Neural crest cell (in vitro differentiated cells): ENCODE data around the gene BOD1. TPM values are rescaled to one million over a fixed set of nuclear protein-coding genes. Genes with fewer than 3 reads are reported as not detected.

Source experiments
- DNase-seq: peaks from one replicate; pipeline ENCODE4 v3.0.0; 2021; ENCODE audit warnings: low read depth, mixed read lengths, low spot score
- H3K27ac Mint-ChIP-seq: one replicate; pipeline ENCODE4 v1.8.0; 2021; ENCODE audit warnings: mild to moderate bottlenecking, mixed read lengths; ENCODE audit not compliant: unreplicated experiment
- H3K27me3 Mint-ChIP-seq: 2 replicates; pipeline ENCODE4 v1.8.0; 2021; ENCODE audit warnings: low read depth, mild to moderate bottlenecking, mixed read lengths
- H3K36me3 Mint-ChIP-seq: 2 replicates; pipeline ENCODE4 v1.8.0; 2021; ENCODE audit warnings: low read depth, mild to moderate bottlenecking, mixed read lengths
- H3K4me1 Mint-ChIP-seq: 2 replicates; pipeline ENCODE4 v1.8.0; 2021; ENCODE audit warnings: mixed read lengths
- H3K4me3 Mint-ChIP-seq: one replicate; pipeline ENCODE4 v1.8.0; 2021; ENCODE audit warnings: mild to moderate bottlenecking, mixed read lengths
- H3K9me3 Mint-ChIP-seq: 2 replicates; pipeline ENCODE4 v1.8.0; 2021; ENCODE audit warnings: mixed read lengths
- CTCF ChIP-seq: fragments of 200-600 bp; sonication (generic); conservative IDR thresholded peaks from 2 replicates; pipeline ENCODE4 v1.5.0; 2021; ENCODE audit warnings: antibody characterized with exemption, mild to moderate bottlenecking
- total RNA-seq: library from RNA; stranded (reverse); gene quantifications from 2 replicates; pipeline ENCODE4 v1.2.1, GENCODE V29; 2021

Gene BOD1
- total RNA-seq, 1 donor from 2014 or later = 126 TPM

- TF ChIP-seq CTCF = no peak
- Mint-ChIP-seq H3K4me3 (no peak overlapping the region), H3K27ac (peak overlapping the region; percentile 83), H3K27me3 (no peaks in the 10 kb centered on the region), H3K4me1 (peaks cover 5% of the 10 kb centered on the region), H3K36me3 (peaks cover 25% of the 10 kb centered on the region), H3K9me3 (no peaks in the 10 kb centered on the region)
- DNase-seq = no peak
Observed at GRCh38 chr5:173598686-173599085, 17.8 kb downstream of the BOD1 start.

DNA sequence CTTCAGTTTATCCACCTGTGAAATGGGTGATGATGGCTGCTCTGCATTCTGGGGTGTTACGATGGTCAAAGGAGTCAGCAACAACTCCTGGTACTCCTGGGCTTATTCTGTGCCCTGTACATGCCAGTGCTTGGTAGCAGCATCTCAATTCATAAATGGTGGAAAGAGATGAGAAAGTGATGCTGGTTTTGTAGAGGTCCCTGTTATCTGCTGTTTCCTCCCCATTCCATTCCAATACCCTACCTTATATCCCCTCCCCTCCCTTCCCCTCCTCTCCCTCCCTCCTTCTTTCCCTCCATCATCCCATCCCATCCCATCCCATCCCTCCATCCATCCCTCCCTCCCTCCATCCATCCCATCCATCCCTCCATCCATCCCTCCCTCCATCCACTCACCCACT is 19.1 kb downstream of the BOD1 start:
- no peak for TF ChIP-seq CTCF
- Mint-ChIP-seq H3K27me3 (no peaks in the 10 kb centered on the region), H3K4me1 (peaks cover 5% of the 10 kb centered on the region), H3K36me3 (peaks cover 34% of the 10 kb centered on the region), H3K9me3 (peaks cover 5% of the 10 kb centered on the region), H3K4me3 (no peak overlapping the region), H3K27ac (no peak overlapping the region)
- no peak for DNase-seq

GRCh38 chr5:173595841-173596240 is 20.6 kb downstream of the BOD1 start:
- H3K4me3 Mint-ChIP-seq = no peak overlapping the region
- peaks cover 40% of the 10 kb centered on the region for H3K36me3 Mint-ChIP-seq
- H3K27me3 Mint-ChIP-seq = no peaks in the 10 kb centered on the region
- no peak overlapping the region for H3K27ac Mint-ChIP-seq
- peaks cover 5% of the 10 kb centered on the region for H3K4me1 Mint-ChIP-seq
- no peak for TF ChIP-seq CTCF
- no peak for DNase-seq
- peaks cover 10% of the 10 kb centered on the region for H3K9me3 Mint-ChIP-seq

- no peak for TF ChIP-seq CTCF
- no peak for DNase-seq
- Mint-ChIP-seq H3K27ac (no peak overlapping the region), H3K4me1 (peaks cover 4% of the 10 kb centered on the region), H3K9me3 (peaks cover 18% of the 10 kb centered on the region), H3K4me3 (no peak overlapping the region), H3K36me3 (peaks cover 43% of the 10 kb centered on the region), H3K27me3 (no peaks in the 10 kb centered on the region)
Observed at GRCh38 chr5:173594061-173594460, 22.4 kb downstream of the BOD1 start.

DNA sequence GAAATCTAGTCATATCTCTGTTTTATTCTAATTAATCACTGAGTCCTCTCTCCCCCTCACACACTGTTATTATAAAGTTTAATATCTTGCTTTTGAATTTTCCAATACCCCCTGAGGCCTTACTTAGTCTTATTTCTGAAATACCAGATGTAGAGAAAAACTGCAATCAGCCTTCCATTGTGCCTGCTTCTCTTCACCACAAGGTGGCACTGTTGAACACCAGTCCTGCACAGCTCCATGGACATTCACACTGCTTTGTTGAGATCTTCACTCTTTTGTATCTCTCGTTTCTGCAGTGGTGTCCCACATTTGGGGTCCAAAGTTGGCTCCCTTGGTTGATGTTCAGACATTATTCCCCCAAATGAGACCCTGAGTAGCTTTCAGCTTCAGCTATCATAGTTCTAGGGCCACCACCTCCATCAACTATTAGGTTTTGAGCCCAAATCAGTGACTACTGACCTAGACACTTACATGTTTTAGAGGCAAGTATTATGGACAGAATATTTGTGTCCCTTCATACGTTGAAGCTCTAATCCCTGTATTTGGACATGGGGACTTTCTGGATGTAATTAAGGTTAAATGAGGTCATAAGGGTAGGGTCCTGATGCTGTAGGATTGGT is 24.3 kb downstream of the BOD1 start:
- H3K27me3 Mint-ChIP-seq = no peaks in the 10 kb centered on the region

More for the DNA sequence above, 24.3 kb downstream of the BOD1 start:
- H3K27ac Mint-ChIP-seq = no peak overlapping the region
- DNase-seq = no peak
- H3K9me3 Mint-ChIP-seq = peaks cover 22% of the 10 kb centered on the region
- peak; percentile 66 for TF ChIP-seq CTCF
- no peak overlapping the region for H3K4me3 Mint-ChIP-seq
- peaks cover 44% of the 10 kb centered on the region for H3K36me3 Mint-ChIP-seq
- H3K4me1 Mint-ChIP-seq = no peaks in the 10 kb centered on the region
